Hepatocyte (in vitro differentiated cells): ENCODE measurements around the gene SCRN2. TPM values are rescaled to one million over a fixed set of nuclear protein-coding genes. Genes with fewer than 3 reads are reported as not detected.

Source experiments
- DNase-seq: peaks from one replicate; pipeline ENCODE4 v3.0.0-alpha.2; 2016; ENCODE audit warnings: low spot score
- H2AFZ ChIP-seq: fragments of 200-600 bp; sonication (generic); 2 replicates; pipeline ENCODE4 v1.6.0; 2016; ENCODE audit warnings: antibody characterized with exemption, mild to moderate bottlenecking
- H3K27ac ChIP-seq: fragments of 200-600 bp; sonication (generic); 2 replicates; pipeline ENCODE4 v1.5.1; 2016; ENCODE audit warnings: mild to moderate bottlenecking
- H3K27me3 ChIP-seq: fragments of 200-600 bp; sonication (generic); 2 replicates; pipeline ENCODE4 v1.6.1; 2016
- H3K36me3 ChIP-seq: fragments of 200-600 bp; sonication (generic); replicated peaks from 2 replicates; pipeline ENCODE4 v1.5.1; 2016; ENCODE audit warnings: low read depth; ENCODE audit not compliant: insufficient read depth
- H3K4me1 ChIP-seq: fragments of 200-600 bp; sonication (generic); 2 replicates; pipeline ENCODE4 v1.5.1; 2016; ENCODE audit warnings: mild to moderate bottlenecking, moderate library complexity; ENCODE audit not compliant: insufficient read depth
- H3K4me2 ChIP-seq: fragments of 200-600 bp; sonication (generic); 2 replicates; pipeline ENCODE4 v1.6.0; 2016
- H3K4me3 ChIP-seq: fragments of 200-600 bp; sonication (generic); 2 replicates; pipeline ENCODE4 v1.5.1; 2016; ENCODE audit warnings: mild to moderate bottlenecking
- H3K79me2 ChIP-seq: fragments of 200-600 bp; sonication (generic); 2 replicates; pipeline ENCODE4 v1.6.0; 2017; ENCODE audit warnings: mild to moderate bottlenecking
- H3K9me2 ChIP-seq: fragments of 200-600 bp; sonication (generic); replicated peaks from 2 replicates; pipeline ENCODE4 v1.6.0; 2017; ENCODE audit warnings: mild to moderate bottlenecking; ENCODE audit not compliant: insufficient read depth
- H3K9me3 ChIP-seq: fragments of 200-600 bp; sonication (generic); 2 replicates; pipeline ENCODE4 v1.5.1; 2016; ENCODE audit warnings: low read depth, mild to moderate bottlenecking
- H4K20me1 ChIP-seq: fragments of 200-600 bp; sonication (generic); 2 replicates; pipeline ENCODE4 v1.6.0; 2016; ENCODE audit warnings: mild to moderate bottlenecking; ENCODE audit not compliant: insufficient read depth, poor library complexity, severe bottlenecking
- CTCF ChIP-seq: fragments of 200-600 bp; sonication (generic); IDR thresholded peaks from 2 replicates; pipeline ENCODE4 v1.5.1; 2016; ENCODE audit warnings: antibody characterized with exemption, mild to moderate bottlenecking; ENCODE audit not compliant: poor library complexity
- EZH2 ChIP-seq: fragments of 200-600 bp; sonication (generic); IDR thresholded peaks from 2 replicates; pipeline ENCODE4 v1.6.1; 2016; ENCODE audit warnings: antibody characterized with exemption, mild to moderate bottlenecking, borderline replicate concordance
- EZH2phosphoT487 ChIP-seq: fragments of 200-600 bp; sonication (generic); IDR thresholded peaks from one replicate; pipeline ENCODE4 v1.6.1; 2018; ENCODE audit warnings: antibody characterized with exemption, mild to moderate bottlenecking, low read depth, moderate library complexity; ENCODE audit not compliant: unreplicated experiment, severe bottlenecking
- WGBS: methylation state at CpG from one replicate; pipeline ENCODE4 v1.1.6; 2016; ENCODE audit warnings: low lambda C conversion rate; ENCODE audit errors: missing lambda C conversion rate; 5-methylcytosine and 5-hydroxymethylcytosine counted together
- polyA plus RNA-seq: library from polyadenylated mRNA; unstranded; fragments of >200 nt; fragmentation: Nextera tagmentation; extraction: Ambion mirVana; gene quantifications from 2 replicates; pipeline ENCODE4 v1.2.1, GENCODE V29; 2016
- total RNA-seq: library from RNA; depleted of rRNA; stranded (reverse); fragments of >200 nt; gene quantifications from 2 replicates; pipeline ENCODE4 v1.2.3, GENCODE V29; 2014

Gene SCRN2
- total and polyA plus RNA-seq, 2 experiments from 2014 or later, result 35.3 to 59.8 TPM

GRCh38 chr17:47872019-47872650, 31.1 kb upstream of the SCRN2 start:
- no peaks in the 10 kb centered on the region for H3K9me3 ChIP-seq
- no peak for DNase-seq
- H3K9me2 ChIP-seq, result no peaks in the 10 kb centered on the region
- no peaks in the 10 kb centered on the region for H3K36me3 ChIP-seq
- no peak overlapping the region for H3K27ac ChIP-seq
- 32% methylated on average over 22 of the region's 29 CpGs for WGBS
- H2AFZ ChIP-seq, result peak overlapping the region; percentile 40
- peaks cover 53% of the 10 kb centered on the region for H3K27me3 ChIP-seq
- no peaks in the 10 kb centered on the region for H3K79me2 ChIP-seq
- peaks cover 14% of the 10 kb centered on the region for H3K4me1 ChIP-seq
- H3K4me3 ChIP-seq, result no peak overlapping the region
- no peak for TF ChIP-seq CTCF
- no peak for TF ChIP-seq EZH2phosphoT487
- TF ChIP-seq EZH2, result no peak
- H4K20me1 ChIP-seq, result no peaks in the 10 kb centered on the region
- H3K4me2 ChIP-seq, result peak overlapping the region; percentile 65

GRCh38 chr17:47871048-47871447, 30.0 kb upstream of the SCRN2 start:
- TF ChIP-seq CTCF (no peak), EZH2phosphoT487 (no peak), EZH2 (no peak)
- Histone ChIP-seq H3K4me1 (peaks cover 19% of the 10 kb centered on the region), H3K79me2 (no peaks in the 10 kb centered on the region), H4K20me1 (no peaks in the 10 kb centered on the region), H3K4me3 (no peak overlapping the region), H3K9me3 (no peaks in the 10 kb centered on the region), H3K36me3 (no peaks in the 10 kb centered on the region), H2AFZ (no peak overlapping the region), H3K9me2 (no peaks in the 10 kb centered on the region), H3K27me3 (peaks cover 53% of the 10 kb centered on the region), H3K27ac (no peak overlapping the region), H3K4me2 (no peak overlapping the region)
- no peak for DNase-seq

GRCh38 chr17:47870056-47870455, 29.0 kb upstream of the SCRN2 start:
- no peak for DNase-seq
- H3K4me2 ChIP-seq, result no peak overlapping the region
- TF ChIP-seq EZH2, result no peak
- no peak for TF ChIP-seq EZH2phosphoT487
- no peak for TF ChIP-seq CTCF
- H4K20me1 ChIP-seq, result no peaks in the 10 kb centered on the region
- no peak overlapping the region for H2AFZ ChIP-seq
- no peaks in the 10 kb centered on the region for H3K9me2 ChIP-seq
- H3K4me3 ChIP-seq, result no peak overlapping the region
- H3K79me2 ChIP-seq, result no peaks in the 10 kb centered on the region
- H3K36me3 ChIP-seq, result no peaks in the 10 kb centered on the region
- H3K9me3 ChIP-seq, result no peaks in the 10 kb centered on the region
- peaks cover 53% of the 10 kb centered on the region for H3K27me3 ChIP-seq
- H3K27ac ChIP-seq, result no peak overlapping the region
- H3K4me1 ChIP-seq, result peaks cover 16% of the 10 kb centered on the region
- WGBS, result 27% methylated on average over 1 of the region's 1 CpG
